Neural cell (in vitro differentiated cells): ENCODE measurements around the gene CCR7.

Experiments
- EP300 ChIP-seq: fragments of 450-650 bp; conservative IDR thresholded peaks from 2 replicates; pipeline ENCODE4 v1.6.1; 2014; ENCODE audit warnings: antibody characterized with exemption, mild to moderate bottlenecking, moderate library complexity; ENCODE audit not compliant: poor library complexity, severe bottlenecking
- EZH2 ChIP-seq: fragments of 200-600, 300-800 bp; shearing (Covaris generic), sonication (generic); IDR thresholded peaks from 2 replicates; pipeline ENCODE4 v1.6.1; 2014; ENCODE audit warnings: antibody characterized with exemption, low read length, borderline replicate concordance, mild to moderate bottlenecking; ENCODE audit not compliant: insufficient read depth, poor library complexity, severe bottlenecking
- MXI1 ChIP-seq: fragments of 450-650 bp; conservative IDR thresholded peaks from 2 replicates; pipeline ENCODE4 v1.6.1; 2014; ENCODE audit warnings: antibody characterized with exemption, mild to moderate bottlenecking; ENCODE audit not compliant: poor library complexity, severe bottlenecking
- POLR2AphosphoS5 ChIP-seq: IDR thresholded peaks from 2 replicates; pipeline ENCODE4 v1.6.1; 2012
- RAD21 ChIP-seq: fragments of 450-650 bp; conservative IDR thresholded peaks from 2 replicates; pipeline ENCODE4 v1.6.1; 2014; ENCODE audit warnings: antibody characterized with exemption, mild to moderate bottlenecking, moderate library complexity
- SMC3 ChIP-seq: fragments of 450-650 bp; conservative IDR thresholded peaks from 2 replicates; pipeline ENCODE4 v1.6.1; 2014; ENCODE audit warnings: antibody characterized with exemption, mild to moderate bottlenecking, moderate library complexity; ENCODE audit not compliant: poor library complexity
- TAF1 ChIP-seq: IDR thresholded peaks from 2 replicates; pipeline ENCODE4 v1.6.1; 2012; ENCODE audit warnings: low read depth
- TF ChIP-seq, protein P1 (sequence below): fragments of 450-650 bp; IDR thresholded peaks from 2 replicates; pipeline ENCODE4 v1.5.1; 2014; ENCODE audit warnings: antibody characterized with exemption, mild to moderate bottlenecking, moderate library complexity; ENCODE audit not compliant: poor library complexity, severe bottlenecking
- TF ChIP-seq, protein P2 (sequence below): IDR thresholded peaks from 2 replicates; pipeline ENCODE4 v1.6.1; 2012; ENCODE audit warnings: borderline replicate concordance

DNA sequence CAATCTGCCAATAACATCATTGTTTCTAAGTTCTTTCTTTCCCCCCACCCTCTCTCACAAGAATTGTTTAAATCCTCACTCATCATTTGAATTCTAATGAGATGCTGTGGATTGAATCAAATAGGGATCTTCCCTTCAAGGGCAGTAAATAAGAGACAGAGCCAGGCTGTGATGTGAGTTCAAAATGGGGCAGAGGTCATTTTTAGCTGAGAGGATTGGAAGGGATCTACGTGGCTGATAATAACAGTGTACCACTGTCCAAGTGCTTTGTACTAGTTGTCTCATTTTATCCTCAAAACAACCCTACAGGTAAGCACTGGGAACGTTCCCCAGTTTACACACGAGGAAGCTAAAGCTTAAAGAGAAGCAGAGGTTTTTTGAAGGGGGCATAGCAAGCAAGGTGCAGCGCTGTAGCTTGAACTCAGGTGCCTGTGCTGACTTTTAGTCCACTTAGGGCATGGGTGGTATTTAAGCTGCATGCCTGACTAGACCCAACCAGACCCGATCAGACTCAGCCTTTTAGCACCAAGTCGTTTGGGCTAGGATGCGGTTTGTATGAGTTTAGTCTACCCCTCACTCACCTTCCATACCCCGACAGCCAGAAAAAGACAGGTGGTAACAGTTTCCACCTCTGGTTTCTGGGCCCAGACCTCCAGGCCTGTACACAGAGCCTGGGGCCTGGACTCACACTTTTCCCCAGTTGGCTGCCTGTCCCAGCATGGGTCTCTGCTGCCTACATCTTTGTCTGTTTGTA lies 39.2 kb upstream of the CCR7 start:
- TF ChIP-seq, protein P1, sequence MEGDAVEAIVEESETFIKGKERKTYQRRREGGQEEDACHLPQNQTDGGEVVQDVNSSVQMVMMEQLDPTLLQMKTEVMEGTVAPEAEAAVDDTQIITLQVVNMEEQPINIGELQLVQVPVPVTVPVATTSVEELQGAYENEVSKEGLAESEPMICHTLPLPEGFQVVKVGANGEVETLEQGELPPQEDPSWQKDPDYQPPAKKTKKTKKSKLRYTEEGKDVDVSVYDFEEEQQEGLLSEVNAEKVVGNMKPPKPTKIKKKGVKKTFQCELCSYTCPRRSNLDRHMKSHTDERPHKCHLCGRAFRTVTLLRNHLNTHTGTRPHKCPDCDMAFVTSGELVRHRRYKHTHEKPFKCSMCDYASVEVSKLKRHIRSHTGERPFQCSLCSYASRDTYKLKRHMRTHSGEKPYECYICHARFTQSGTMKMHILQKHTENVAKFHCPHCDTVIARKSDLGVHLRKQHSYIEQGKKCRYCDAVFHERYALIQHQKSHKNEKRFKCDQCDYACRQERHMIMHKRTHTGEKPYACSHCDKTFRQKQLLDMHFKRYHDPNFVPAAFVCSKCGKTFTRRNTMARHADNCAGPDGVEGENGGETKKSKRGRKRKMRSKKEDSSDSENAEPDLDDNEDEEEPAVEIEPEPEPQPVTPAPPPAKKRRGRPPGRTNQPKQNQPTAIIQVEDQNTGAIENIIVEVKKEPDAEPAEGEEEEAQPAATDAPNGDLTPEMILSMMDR, result no peak
- no peak for TF ChIP-seq EP300
- TF ChIP-seq POLR2AphosphoS5, result no peak
- TF ChIP-seq EZH2, result no peak
- TF ChIP-seq, protein P2, sequence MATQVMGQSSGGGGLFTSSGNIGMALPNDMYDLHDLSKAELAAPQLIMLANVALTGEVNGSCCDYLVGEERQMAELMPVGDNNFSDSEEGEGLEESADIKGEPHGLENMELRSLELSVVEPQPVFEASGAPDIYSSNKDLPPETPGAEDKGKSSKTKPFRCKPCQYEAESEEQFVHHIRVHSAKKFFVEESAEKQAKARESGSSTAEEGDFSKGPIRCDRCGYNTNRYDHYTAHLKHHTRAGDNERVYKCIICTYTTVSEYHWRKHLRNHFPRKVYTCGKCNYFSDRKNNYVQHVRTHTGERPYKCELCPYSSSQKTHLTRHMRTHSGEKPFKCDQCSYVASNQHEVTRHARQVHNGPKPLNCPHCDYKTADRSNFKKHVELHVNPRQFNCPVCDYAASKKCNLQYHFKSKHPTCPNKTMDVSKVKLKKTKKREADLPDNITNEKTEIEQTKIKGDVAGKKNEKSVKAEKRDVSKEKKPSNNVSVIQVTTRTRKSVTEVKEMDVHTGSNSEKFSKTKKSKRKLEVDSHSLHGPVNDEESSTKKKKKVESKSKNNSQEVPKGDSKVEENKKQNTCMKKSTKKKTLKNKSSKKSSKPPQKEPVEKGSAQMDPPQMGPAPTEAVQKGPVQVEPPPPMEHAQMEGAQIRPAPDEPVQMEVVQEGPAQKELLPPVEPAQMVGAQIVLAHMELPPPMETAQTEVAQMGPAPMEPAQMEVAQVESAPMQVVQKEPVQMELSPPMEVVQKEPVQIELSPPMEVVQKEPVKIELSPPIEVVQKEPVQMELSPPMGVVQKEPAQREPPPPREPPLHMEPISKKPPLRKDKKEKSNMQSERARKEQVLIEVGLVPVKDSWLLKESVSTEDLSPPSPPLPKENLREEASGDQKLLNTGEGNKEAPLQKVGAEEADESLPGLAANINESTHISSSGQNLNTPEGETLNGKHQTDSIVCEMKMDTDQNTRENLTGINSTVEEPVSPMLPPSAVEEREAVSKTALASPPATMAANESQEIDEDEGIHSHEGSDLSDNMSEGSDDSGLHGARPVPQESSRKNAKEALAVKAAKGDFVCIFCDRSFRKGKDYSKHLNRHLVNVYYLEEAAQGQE, result no peak
- TF ChIP-seq TAF1, result no peak
- no peak for TF ChIP-seq SMC3
- no peak for TF ChIP-seq MXI1
- no peak for TF ChIP-seq RAD21
